K562 (cell line): ENCODE data around the gene PTPRO.

ENCODE experiments used
- EP300 ChIP-seq: IDR thresholded peaks from 2 replicates; pipeline ENCODE4 v1.6.1; 2012; ENCODE audit warnings: low read length, improper control_type of control experiment
- TF ChIP-seq, protein P1 (sequence below): IDR thresholded peaks from 3 replicates; pipeline ENCODE4 v1.6.1; 2011; ENCODE audit warnings: borderline replicate concordance, mild to moderate bottlenecking, moderate library complexity; ENCODE audit not compliant: insufficient read length; ENCODE audit errors: extremely low read depth
- TF ChIP-seq, protein P2 (sequence below), 2 experiments: fragments of 450-650 bp in 1 of 2; sonication (generic) in 1 of 2; formaldehyde crosslinking in 1 of 2; IDR thresholded peaks; 2 replicates each; pipeline versions ENCODE4 v1.7.1 to v1.9.0; 2016 to 2022; ENCODE audit warnings: inconsistent platforms in 1 of 2, mild to moderate bottlenecking in 1 of 2, missing genetic modification reagents in 1 of 2

DNA sequence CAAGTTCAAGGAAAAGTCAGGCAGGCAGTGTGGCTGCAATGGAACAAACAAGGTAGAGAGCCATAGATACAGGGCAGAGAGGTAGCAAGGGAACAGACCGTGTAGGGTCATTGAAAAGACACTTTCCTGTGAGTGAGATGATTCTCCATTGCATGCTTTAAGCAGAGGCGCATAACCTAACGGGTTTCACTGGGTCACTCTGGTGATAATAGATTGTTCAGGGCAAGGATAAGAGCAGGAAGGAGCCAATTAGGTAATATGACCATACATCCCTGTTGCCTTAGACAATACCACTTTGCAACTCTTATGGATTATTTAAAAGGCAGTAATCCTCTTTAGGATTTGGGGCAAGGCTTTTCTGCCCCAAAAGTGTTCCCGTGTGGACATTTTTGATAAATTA is 214.1 kb downstream of the PTPRO start:
- no peak for TF ChIP-seq EP300
- TF ChIP-seq, protein P1, sequence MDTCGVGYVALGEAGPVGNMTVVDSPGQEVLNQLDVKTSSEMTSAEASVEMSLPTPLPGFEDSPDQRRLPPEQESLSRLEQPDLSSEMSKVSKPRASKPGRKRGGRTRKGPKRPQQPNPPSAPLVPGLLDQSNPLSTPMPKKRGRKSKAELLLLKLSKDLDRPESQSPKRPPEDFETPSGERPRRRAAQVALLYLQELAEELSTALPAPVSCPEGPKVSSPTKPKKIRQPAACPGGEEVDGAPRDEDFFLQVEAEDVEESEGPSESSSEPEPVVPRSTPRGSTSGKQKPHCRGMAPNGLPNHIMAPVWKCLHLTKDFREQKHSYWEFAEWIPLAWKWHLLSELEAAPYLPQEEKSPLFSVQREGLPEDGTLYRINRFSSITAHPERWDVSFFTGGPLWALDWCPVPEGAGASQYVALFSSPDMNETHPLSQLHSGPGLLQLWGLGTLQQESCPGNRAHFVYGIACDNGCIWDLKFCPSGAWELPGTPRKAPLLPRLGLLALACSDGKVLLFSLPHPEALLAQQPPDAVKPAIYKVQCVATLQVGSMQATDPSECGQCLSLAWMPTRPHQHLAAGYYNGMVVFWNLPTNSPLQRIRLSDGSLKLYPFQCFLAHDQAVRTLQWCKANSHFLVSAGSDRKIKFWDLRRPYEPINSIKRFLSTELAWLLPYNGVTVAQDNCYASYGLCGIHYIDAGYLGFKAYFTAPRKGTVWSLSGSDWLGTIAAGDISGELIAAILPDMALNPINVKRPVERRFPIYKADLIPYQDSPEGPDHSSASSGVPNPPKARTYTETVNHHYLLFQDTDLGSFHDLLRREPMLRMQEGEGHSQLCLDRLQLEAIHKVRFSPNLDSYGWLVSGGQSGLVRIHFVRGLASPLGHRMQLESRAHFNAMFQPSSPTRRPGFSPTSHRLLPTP, result no peak
- TF ChIP-seq, protein P2, sequence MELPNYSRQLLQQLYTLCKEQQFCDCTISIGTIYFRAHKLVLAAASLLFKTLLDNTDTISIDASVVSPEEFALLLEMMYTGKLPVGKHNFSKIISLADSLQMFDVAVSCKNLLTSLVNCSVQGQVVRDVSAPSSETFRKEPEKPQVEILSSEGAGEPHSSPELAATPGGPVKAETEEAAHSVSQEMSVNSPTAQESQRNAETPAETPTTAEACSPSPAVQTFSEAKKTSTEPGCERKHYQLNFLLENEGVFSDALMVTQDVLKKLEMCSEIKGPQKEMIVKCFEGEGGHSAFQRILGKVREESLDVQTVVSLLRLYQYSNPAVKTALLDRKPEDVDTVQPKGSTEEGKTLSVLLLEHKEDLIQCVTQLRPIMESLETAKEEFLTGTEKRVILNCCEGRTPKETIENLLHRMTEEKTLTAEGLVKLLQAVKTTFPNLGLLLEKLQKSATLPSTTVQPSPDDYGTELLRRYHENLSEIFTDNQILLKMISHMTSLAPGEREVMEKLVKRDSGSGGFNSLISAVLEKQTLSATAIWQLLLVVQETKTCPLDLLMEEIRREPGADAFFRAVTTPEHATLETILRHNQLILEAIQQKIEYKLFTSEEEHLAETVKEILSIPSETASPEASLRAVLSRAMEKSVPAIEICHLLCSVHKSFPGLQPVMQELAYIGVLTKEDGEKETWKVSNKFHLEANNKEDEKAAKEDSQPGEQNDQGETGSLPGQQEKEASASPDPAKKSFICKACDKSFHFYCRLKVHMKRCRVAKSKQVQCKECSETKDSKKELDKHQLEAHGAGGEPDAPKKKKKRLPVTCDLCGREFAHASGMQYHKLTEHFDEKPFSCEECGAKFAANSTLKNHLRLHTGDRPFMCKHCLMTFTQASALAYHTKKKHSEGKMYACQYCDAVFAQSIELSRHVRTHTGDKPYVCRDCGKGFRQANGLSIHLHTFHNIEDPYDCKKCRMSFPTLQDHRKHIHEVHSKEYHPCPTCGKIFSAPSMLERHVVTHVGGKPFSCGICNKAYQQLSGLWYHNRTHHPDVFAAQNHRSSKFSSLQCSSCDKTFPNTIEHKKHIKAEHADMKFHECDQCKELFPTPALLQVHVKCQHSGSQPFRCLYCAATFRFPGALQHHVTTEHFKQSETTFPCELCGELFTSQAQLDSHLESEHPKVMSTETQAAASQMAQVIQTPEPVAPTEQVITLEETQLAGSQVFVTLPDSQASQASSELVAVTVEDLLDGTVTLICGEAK (IDR thresholded peaks at IDR 0.05), result no peak
- TF ChIP-seq, protein P2 (CRISPR knock-in tag; IDR thresholded peaks at IDR 0.05), result no peak
